ENCODE data around the gene NKAIN1.

DNA sequence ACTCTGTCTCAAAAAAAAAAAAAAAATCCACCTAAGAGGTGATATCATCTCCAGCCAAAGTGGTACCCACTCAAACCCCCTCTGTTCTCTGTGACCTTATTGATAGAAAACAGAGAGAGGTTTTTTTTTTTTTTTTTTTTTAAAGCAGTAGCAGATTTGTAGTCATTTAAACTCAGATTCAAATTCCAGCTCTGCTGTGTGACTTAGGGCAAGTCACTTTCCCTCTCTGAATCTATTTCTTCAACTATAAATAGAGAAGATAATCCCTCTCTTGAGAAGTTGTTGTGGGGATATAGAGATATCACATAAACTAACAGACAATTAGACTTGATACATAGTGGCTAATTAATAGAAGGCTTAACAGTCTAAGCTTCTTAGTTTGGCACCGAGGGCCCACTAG, 48.4 kb downstream of the NKAIN1 start:
- TF ChIP-seq, protein P1, sequence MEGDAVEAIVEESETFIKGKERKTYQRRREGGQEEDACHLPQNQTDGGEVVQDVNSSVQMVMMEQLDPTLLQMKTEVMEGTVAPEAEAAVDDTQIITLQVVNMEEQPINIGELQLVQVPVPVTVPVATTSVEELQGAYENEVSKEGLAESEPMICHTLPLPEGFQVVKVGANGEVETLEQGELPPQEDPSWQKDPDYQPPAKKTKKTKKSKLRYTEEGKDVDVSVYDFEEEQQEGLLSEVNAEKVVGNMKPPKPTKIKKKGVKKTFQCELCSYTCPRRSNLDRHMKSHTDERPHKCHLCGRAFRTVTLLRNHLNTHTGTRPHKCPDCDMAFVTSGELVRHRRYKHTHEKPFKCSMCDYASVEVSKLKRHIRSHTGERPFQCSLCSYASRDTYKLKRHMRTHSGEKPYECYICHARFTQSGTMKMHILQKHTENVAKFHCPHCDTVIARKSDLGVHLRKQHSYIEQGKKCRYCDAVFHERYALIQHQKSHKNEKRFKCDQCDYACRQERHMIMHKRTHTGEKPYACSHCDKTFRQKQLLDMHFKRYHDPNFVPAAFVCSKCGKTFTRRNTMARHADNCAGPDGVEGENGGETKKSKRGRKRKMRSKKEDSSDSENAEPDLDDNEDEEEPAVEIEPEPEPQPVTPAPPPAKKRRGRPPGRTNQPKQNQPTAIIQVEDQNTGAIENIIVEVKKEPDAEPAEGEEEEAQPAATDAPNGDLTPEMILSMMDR (tag by site-specific recombination; IDR thresholded peaks at IDR 0.05), result no peak
- TF ChIP-seq PRDM1 (tag by site-specific recombination; IDR thresholded peaks at IDR 0.05) (no peak), ZNF677 (tag by site-specific recombination; IDR thresholded peaks at IDR 0.05) (no peak), ZNF776 (tag by site-specific recombination; IDR thresholded peaks at IDR 0.05; ENCODE audit: borderline replicate concordance) (no peak), ZNF366 (tag by site-specific recombination; conservative IDR thresholded peaks at IDR 0.05) (no peak), ZNF311 (tag by site-specific recombination; IDR thresholded peaks at IDR 0.05; ENCODE audit: borderline replicate concordance) (no peak), YY1 (tag by site-specific recombination; IDR thresholded peaks at IDR 0.05) (no peak), WT1 (tag by site-specific recombination; IDR thresholded peaks at IDR 0.05) (no peak), ZNF558 (tag by site-specific recombination; IDR thresholded peaks at IDR 0.05) (no peak), KLF16 (tag by site-specific recombination; IDR thresholded peaks at IDR 0.05) (no peak)
- TF ChIP-seq, protein P2, sequence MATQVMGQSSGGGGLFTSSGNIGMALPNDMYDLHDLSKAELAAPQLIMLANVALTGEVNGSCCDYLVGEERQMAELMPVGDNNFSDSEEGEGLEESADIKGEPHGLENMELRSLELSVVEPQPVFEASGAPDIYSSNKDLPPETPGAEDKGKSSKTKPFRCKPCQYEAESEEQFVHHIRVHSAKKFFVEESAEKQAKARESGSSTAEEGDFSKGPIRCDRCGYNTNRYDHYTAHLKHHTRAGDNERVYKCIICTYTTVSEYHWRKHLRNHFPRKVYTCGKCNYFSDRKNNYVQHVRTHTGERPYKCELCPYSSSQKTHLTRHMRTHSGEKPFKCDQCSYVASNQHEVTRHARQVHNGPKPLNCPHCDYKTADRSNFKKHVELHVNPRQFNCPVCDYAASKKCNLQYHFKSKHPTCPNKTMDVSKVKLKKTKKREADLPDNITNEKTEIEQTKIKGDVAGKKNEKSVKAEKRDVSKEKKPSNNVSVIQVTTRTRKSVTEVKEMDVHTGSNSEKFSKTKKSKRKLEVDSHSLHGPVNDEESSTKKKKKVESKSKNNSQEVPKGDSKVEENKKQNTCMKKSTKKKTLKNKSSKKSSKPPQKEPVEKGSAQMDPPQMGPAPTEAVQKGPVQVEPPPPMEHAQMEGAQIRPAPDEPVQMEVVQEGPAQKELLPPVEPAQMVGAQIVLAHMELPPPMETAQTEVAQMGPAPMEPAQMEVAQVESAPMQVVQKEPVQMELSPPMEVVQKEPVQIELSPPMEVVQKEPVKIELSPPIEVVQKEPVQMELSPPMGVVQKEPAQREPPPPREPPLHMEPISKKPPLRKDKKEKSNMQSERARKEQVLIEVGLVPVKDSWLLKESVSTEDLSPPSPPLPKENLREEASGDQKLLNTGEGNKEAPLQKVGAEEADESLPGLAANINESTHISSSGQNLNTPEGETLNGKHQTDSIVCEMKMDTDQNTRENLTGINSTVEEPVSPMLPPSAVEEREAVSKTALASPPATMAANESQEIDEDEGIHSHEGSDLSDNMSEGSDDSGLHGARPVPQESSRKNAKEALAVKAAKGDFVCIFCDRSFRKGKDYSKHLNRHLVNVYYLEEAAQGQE (tag by site-specific recombination; IDR thresholded peaks at IDR 0.05), result no peak
- TF ChIP-seq, protein P3, sequence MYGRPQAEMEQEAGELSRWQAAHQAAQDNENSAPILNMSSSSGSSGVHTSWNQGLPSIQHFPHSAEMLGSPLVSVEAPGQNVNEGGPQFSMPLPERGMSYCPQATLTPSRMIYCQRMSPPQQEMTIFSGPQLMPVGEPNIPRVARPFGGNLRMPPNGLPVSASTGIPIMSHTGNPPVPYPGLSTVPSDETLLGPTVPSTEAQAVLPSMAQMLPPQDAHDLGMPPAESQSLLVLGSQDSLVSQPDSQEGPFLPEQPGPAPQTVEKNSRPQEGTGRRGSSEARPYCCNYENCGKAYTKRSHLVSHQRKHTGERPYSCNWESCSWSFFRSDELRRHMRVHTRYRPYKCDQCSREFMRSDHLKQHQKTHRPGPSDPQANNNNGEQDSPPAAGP (tag by site-specific recombination; IDR thresholded peaks at IDR 0.05), result no peak

Measured in HEK293 (cell line).